ENCODE results near the gene ILKAP.
A peak's percentile ranks its signal among the peaks of the same experiment; 100 is the strongest.

The ILKAP gene

DNA sequence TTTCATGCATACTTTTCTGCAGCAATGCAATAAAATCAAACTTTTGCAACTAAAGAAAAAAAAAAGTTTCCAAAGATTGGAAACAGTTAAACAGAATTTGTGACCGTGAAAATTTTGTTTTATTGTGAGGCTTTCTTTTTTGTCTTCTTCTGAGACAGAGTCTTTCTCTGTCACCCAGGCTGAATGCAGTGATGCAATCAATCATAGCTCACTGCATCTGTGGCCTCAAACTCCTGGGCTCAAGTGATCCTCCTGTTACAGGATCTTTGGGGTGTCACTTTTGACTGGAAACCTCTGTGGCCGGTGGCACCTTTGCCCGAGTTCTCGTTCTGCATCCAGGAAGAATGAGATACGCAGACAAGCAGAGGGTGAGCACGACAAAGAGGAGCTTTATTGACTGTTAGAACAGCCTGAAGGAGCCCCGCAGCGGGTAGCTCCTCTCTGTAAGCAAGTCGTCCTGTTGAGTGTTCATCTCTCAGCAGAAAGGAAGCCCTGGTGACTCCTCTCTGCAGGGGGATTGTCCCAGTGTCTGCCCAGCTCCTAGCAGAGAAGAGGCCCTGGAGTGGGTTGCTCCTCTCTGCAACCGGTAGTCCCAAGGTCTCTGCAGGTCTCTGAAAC, 16.9 kb upstream of the ILKAP start:
- TF ChIP-seq CTCF (IDR thresholded peaks at IDR 0.05; ENCODE audit: insufficient read depth, low read length, poor library complexity, severe bottlenecking), result no peak
- no peak for DNase-seq (ENCODE audit: extremely low read depth, insufficient read length)
- H3K4me3 ChIP-seq (replicated peaks; ENCODE audit: low read depth, low read length), result no peak overlapping the region
- H3K27me3 ChIP-seq (replicated peaks; ENCODE audit: control insufficient read depth, insufficient read depth, low read length), result no peaks in the 10 kb centered on the region
- H3K36me3 ChIP-seq (ENCODE audit: control insufficient read depth, insufficient read depth, low read length), result no peaks in the 10 kb centered on the region

- H3K36me3 ChIP-seq (ENCODE audit: control insufficient read depth, insufficient read depth, low read length), result no peaks in the 10 kb centered on the region
- H3K27me3 ChIP-seq (replicated peaks; ENCODE audit: control insufficient read depth, insufficient read depth, low read length), result no peaks in the 10 kb centered on the region
- no peak for TF ChIP-seq CTCF (IDR thresholded peaks at IDR 0.05; ENCODE audit: insufficient read depth, low read length, poor library complexity, severe bottlenecking)
- no peak for DNase-seq (ENCODE audit: extremely low read depth, insufficient read length)
- no peak overlapping the region for H3K4me3 ChIP-seq (replicated peaks; ENCODE audit: low read depth, low read length)
Observed at GRCh38 chr2:238216651-238217184, 13.2 kb upstream of the ILKAP start.

GRCh38 chr2:238207006-238207405, 3.5 kb upstream of the ILKAP start:
- TF ChIP-seq CTCF (IDR thresholded peaks at IDR 0.05; ENCODE audit: insufficient read depth, low read length, poor library complexity, severe bottlenecking), result no peak
- Histone ChIP-seq H3K4me3 (replicated peaks; ENCODE audit: low read depth, low read length) (no peak overlapping the region), H3K27me3 (replicated peaks; ENCODE audit: control insufficient read depth, insufficient read depth, low read length) (0 out of 2 replicates have a peak, but pooled peaks cover 1% of the 10 kb centered on the region), H3K36me3 (ENCODE audit: control insufficient read depth, insufficient read depth, low read length) (no peaks in the 10 kb centered on the region)
- no peak for DNase-seq (ENCODE audit: extremely low read depth, insufficient read length)

DNA sequence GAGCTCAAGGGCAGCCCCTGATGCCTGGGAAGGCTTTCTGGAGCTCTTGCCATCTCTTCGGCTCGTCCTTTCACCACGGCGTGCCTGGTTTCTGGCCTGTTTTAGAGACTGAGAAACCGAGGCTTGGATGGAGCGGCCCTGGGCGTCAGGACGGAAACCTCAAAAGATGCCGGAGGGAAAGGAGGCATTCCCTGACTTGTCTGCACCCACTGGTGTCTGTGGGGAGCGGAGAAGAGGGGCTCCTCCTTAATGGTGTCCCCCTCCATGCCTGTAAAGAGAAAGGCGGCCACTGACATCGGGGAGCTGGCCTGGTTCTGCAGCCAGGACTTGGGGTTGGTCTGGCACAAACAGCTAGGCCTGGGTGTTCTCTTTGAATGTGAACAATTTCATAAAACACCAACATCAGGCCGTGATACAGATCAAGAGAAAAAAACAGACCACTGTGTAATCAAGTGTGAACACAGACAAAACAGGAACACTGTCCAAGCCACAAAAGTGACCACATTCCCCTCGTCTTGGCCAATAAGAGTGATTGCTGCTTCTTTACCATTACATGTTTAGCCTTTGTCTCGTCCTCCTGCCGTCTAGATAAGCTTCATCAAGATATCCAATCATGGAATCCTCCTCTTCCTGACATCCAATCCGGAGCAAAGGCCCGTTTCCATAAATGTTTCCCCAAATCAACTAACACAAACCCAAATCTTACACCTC, 633 bp upstream of the ILKAP start:
- H3K27me3 ChIP-seq (replicated peaks; ENCODE audit: control insufficient read depth, insufficient read depth, low read length), result no peaks in the 10 kb centered on the region
- no peak for DNase-seq (ENCODE audit: extremely low read depth, insufficient read length)
- H3K4me3 ChIP-seq (replicated peaks; ENCODE audit: low read depth, low read length), result peak overlapping the region; percentile 39
- TF ChIP-seq CTCF (IDR thresholded peaks at IDR 0.05; ENCODE audit: insufficient read depth, low read length, poor library complexity, severe bottlenecking), result no peak
- peaks cover 2% of the 10 kb centered on the region; the same call in 1 of the 2 replicates for H3K36me3 ChIP-seq (ENCODE audit: control insufficient read depth, insufficient read depth, low read length)

GRCh38 chr2:238202326-238203093, 985 bp downstream of the ILKAP start:
- peak overlapping the region; percentile 88 for H3K4me3 ChIP-seq (replicated peaks; ENCODE audit: low read depth, low read length)
- H3K36me3 ChIP-seq (ENCODE audit: control insufficient read depth, insufficient read depth, low read length), result peaks cover 2% of the 10 kb centered on the region; the same call in 1 of the 2 replicates
- DNase-seq (ENCODE audit: extremely low read depth, insufficient read length), result no peak
- no peak for TF ChIP-seq CTCF (IDR thresholded peaks at IDR 0.05; ENCODE audit: insufficient read depth, low read length, poor library complexity, severe bottlenecking)
- H3K27me3 ChIP-seq (replicated peaks; ENCODE audit: control insufficient read depth, insufficient read depth, low read length), result no peaks in the 10 kb centered on the region
